Panc1 (cell line): ENCODE data around the gene HPCAL1.

Source experiments
- CTCF ChIP-seq: fragments of 450-650 bp; IDR thresholded peaks from 2 replicates; pipeline ENCODE4 v1.5.1; 2017; ENCODE audit warnings: mild to moderate bottlenecking
- SIN3A ChIP-seq: IDR thresholded peaks from 2 replicates; pipeline ENCODE4 v1.6.1; 2012; ENCODE audit warnings: low read depth, mild to moderate bottlenecking, low read length, moderate library complexity, borderline replicate concordance; ENCODE audit not compliant: insufficient read depth
- TCF7L2 ChIP-seq: IDR thresholded peaks from 2 replicates; pipeline ENCODE4 v1.6.1; 2011; ENCODE audit warnings: mild to moderate bottlenecking, low read depth, low read length, inconsistent platforms
- TF ChIP-seq, protein P1 (sequence below), 2 experiments: IDR thresholded peaks; 2 replicates each; pipeline ENCODE4 v1.6.1; 2011 to 2012; ENCODE audit warnings: low read depth in 2 of 2, control low read depth in 1 of 2, low read length in 1 of 2, mild to moderate bottlenecking in 1 of 2, moderate library complexity in 1 of 2; ENCODE audit not compliant: insufficient read depth in 1 of 2

- TF ChIP-seq CTCF (no peak), SIN3A (no peak), TCF7L2 (peak; percentile 41; the same call in 1 of the 2 replicates)
- TF ChIP-seq, protein P1, sequence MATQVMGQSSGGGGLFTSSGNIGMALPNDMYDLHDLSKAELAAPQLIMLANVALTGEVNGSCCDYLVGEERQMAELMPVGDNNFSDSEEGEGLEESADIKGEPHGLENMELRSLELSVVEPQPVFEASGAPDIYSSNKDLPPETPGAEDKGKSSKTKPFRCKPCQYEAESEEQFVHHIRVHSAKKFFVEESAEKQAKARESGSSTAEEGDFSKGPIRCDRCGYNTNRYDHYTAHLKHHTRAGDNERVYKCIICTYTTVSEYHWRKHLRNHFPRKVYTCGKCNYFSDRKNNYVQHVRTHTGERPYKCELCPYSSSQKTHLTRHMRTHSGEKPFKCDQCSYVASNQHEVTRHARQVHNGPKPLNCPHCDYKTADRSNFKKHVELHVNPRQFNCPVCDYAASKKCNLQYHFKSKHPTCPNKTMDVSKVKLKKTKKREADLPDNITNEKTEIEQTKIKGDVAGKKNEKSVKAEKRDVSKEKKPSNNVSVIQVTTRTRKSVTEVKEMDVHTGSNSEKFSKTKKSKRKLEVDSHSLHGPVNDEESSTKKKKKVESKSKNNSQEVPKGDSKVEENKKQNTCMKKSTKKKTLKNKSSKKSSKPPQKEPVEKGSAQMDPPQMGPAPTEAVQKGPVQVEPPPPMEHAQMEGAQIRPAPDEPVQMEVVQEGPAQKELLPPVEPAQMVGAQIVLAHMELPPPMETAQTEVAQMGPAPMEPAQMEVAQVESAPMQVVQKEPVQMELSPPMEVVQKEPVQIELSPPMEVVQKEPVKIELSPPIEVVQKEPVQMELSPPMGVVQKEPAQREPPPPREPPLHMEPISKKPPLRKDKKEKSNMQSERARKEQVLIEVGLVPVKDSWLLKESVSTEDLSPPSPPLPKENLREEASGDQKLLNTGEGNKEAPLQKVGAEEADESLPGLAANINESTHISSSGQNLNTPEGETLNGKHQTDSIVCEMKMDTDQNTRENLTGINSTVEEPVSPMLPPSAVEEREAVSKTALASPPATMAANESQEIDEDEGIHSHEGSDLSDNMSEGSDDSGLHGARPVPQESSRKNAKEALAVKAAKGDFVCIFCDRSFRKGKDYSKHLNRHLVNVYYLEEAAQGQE (IDR thresholded peaks at IDR 0.05; ENCODE audit: insufficient read depth in 1 of 2, low read depth in 2 of 2, low read length in 1 of 2): no peak
These were observed 2.5 kb downstream of the HPCAL1 start for GRCh38 chr2:10305254-10305635.
